SJSA1 (cell line): ENCODE data around the gene DQX1. TPM values are rescaled to one million over a fixed set of nuclear protein-coding genes. Genes with fewer than 3 reads are reported as not detected.
A peak's percentile ranks its signal among the peaks of the same experiment; 100 is the strongest.

Source experiments
- DNase-seq, 2 experiments: peaks; one replicate each; pipeline ENCODE4 v3.0.0-alpha.2; 2015 to 2020; ENCODE audit warnings: low spot score in 2 of 2, low read depth in 1 of 2
- H3K27ac ChIP-seq: fragments of 250-450 bp; sonication (Bioruptor Pico); 2 replicates; pipeline ENCODE4 v1.5.1; 2020; ENCODE audit warnings: mild to moderate bottlenecking, moderate library complexity
- H3K27me3 ChIP-seq: fragments of 250-450 bp; sonication (Bioruptor Pico); replicated peaks from 2 replicates; pipeline ENCODE4 v1.5.1; 2020; ENCODE audit warnings: mild to moderate bottlenecking, moderate library complexity
- H3K36me3 ChIP-seq: fragments of 250-450 bp; sonication (Bioruptor Pico); 2 replicates; pipeline ENCODE4 v1.5.1; 2020; ENCODE audit warnings: mild to moderate bottlenecking
- H3K4me1 ChIP-seq: fragments of 250-450 bp; sonication (Bioruptor Pico); replicated peaks from 2 replicates; pipeline ENCODE4 v1.6.1; 2021; ENCODE audit warnings: mild to moderate bottlenecking
- H3K4me3 ChIP-seq: fragments of 250-450 bp; sonication (Bioruptor Pico); 2 replicates; pipeline ENCODE4 v1.5.1; 2020; ENCODE audit warnings: mild to moderate bottlenecking
- H3K9me3 ChIP-seq: fragments of 250-450 bp; sonication (Bioruptor Pico); replicated peaks from 2 replicates; pipeline ENCODE4 v1.5.1; 2020; ENCODE audit warnings: mild to moderate bottlenecking
- total RNA-seq: library from RNA; depleted of rRNA; stranded (reverse); fragments of >200 nt; shearing (Covaris generic); gene quantifications from 2 replicates; pipeline ENCODE4 v1.2.3, GENCODE V29; 2014

Gene DQX1
- total RNA-seq, 1 experiment from 2014 or later = not detected

- DNase-seq = no peak
- peaks cover 21% of the 10 kb centered on the region for H3K27me3 ChIP-seq
- H3K9me3 ChIP-seq = no peaks in the 10 kb centered on the region
- peak overlapping the region; percentile 19; the same call in 1 of the 2 replicates for H3K27ac ChIP-seq
- H3K4me3 ChIP-seq = peak overlapping the region; percentile 39
- H3K36me3 ChIP-seq = peaks cover 31% of the 10 kb centered on the region
- H3K4me1 ChIP-seq = peaks cover 46% of the 10 kb centered on the region
These were observed 22.2 kb downstream of the DQX1 start for GRCh38 chr2:74503506-74504475.

DNA sequence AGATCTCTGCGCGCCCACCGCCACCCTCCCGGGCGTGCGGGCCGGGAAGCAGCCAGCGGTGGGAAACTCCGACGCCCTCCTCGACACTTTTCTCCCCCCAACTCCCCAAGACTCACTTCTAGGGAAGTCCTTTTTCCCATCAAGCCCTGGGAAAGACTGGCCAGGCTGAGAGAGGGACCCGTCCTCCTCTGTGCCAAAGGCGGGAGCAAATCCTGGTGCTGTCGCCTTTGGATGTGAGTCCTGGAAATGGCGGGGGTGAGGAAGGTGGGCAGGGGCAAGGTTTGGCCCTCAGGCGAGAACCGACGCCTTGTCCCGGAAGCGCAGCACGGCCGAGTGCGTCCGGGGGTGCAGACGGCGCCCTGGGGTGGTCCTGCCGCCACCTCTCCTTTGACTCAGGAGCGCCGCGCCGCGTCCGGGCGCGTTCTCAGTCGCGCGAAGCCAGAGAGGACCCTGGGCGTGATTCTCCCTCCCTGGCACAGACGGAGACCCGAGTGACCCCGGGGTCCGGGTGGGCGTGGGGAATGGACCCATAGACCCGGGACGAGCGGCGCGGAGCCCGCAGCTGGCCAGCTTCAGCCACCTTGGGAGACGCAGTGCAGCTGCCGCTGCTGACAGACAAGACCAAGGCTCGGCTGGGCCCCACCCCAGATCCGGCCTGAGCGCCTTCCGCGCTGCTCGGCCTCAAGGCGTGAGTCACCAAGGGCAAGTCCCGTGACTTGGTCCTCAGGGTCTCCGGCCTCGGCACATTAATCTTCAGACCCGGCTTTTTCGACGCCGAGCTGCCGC lies 23.1 kb downstream of the DQX1 start:
- peaks cover 31% of the 10 kb centered on the region for H3K36me3 ChIP-seq
- peaks cover 29% of the 10 kb centered on the region for H3K27me3 ChIP-seq
- peaks cover 49% of the 10 kb centered on the region for H3K4me1 ChIP-seq
- peak overlapping the region; percentile 39 for H3K4me3 ChIP-seq
- DNase-seq = peak; percentile 53 to 79
- H3K27ac ChIP-seq = peak overlapping the region; percentile 19; the same call in 1 of the 2 replicates
- no peaks in the 10 kb centered on the region for H3K9me3 ChIP-seq

GRCh38 chr2:74502147-74502719 lies 23.8 kb downstream of the DQX1 start:
- Histone ChIP-seq H3K4me1 (peaks cover 49% of the 10 kb centered on the region), H3K36me3 (peaks cover 28% of the 10 kb centered on the region), H3K9me3 (no peaks in the 10 kb centered on the region), H3K27ac (no peak overlapping the region), H3K4me3 (peak overlapping the region; percentile 39), H3K27me3 (peaks cover 36% of the 10 kb centered on the region)
- no peak for DNase-seq

DNA sequence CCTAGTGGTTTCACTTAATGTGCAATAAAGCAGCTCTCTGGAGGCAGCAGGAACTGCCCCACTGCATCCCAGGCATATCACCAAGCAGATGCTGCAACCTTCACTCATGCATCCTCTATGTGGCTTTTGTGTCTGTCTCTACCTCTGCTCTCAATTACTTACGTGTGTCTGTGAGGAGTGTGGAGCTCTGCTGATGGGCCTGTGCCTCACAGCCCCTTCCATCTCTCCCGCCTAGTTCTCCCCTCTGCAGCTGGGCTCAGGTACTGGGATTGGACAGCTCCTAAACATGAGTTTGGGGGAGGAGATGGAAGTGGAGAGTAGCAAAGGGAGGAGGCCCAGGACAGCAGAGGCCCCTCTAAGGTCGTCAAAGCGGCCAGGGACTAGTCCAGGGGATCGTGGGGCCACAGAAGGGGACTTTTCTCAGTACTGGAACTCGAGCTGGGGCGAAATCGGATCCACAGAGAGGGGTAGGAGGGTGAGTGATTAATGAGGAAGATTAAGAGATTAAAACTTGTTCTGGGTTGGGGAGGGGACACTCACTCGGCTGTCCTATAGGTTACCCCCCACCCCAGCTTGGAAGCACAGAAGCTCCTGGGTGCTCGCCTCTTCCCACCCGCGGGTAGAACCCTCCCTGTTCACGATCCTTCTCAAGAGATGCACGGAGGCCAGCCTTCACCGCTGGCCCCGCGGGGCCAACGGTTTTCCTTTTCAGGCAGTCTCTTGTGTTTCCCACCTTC lies 24.5 kb downstream of the DQX1 start:
- H3K9me3 ChIP-seq = no peaks in the 10 kb centered on the region
- peaks cover 43% of the 10 kb centered on the region for H3K4me1 ChIP-seq
- no peak for DNase-seq
- H3K36me3 ChIP-seq = peaks cover 21% of the 10 kb centered on the region
- H3K4me3 ChIP-seq = no peak overlapping the region
- H3K27ac ChIP-seq = no peak overlapping the region
- H3K27me3 ChIP-seq = peaks cover 36% of the 10 kb centered on the region

DNA sequence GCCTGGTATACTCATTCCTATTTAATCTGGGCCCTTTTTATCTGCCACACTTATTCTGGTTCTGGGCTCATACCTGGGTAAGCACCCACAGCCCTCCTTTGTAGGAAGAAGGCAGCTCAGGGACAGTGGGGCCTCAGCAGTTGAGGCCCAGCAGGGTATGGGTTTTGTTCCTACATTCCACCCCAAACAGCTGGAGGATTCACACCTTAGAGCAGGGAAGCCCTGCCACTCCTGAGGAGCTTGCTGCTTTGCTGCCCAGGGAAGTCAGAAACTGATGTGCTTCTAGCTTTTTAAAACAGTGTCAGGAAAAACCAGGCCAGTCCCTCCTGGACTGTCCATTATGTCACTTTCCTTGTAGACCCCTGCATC lies 25.5 kb downstream of the DQX1 start:
- no peak for DNase-seq
- Histone ChIP-seq H3K4me3 (no peak overlapping the region), H3K27ac (no peak overlapping the region), H3K9me3 (no peaks in the 10 kb centered on the region), H3K4me1 (peaks cover 35% of the 10 kb centered on the region), H3K27me3 (peaks cover 36% of the 10 kb centered on the region), H3K36me3 (peaks cover 11% of the 10 kb centered on the region)

DNA sequence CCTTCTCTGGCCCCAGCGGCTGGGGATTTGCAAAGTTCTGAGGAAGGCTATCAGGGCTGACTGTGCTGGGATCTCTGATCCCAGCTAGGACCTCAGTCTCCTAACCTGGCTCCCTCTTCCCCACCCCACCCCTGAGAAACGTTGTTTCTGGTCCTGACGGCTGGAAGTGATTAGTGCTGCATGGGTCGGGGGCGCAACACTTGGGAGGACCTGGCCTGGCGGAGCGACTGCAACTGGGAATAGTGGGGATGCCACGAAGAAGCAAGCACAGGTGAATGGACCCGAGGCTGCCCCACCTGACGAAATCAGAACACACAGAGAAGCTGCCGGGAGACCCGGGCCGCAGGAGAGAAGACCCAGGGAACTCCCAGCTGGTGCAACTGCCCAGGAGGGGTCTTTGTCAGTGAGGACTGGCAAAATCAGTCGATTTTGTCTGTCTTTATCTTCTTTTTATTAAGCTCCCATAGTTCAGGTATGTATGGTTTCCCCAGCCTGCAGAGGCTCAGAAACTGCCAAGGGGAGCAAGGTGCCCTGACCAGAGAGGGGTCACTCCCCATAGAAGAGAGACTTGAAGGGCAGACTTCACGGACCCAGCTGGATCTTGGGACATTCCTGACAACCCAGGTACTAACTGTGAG lies 26.0 kb downstream of the DQX1 start:
- Histone ChIP-seq H3K27ac (no peak overlapping the region), H3K9me3 (no peaks in the 10 kb centered on the region), H3K27me3 (peaks cover 36% of the 10 kb centered on the region), H3K4me1 (peaks cover 35% of the 10 kb centered on the region), H3K4me3 (no peak overlapping the region), H3K36me3 (peaks cover 6% of the 10 kb centered on the region)
- DNase-seq = no peak

GRCh38 chr2:74499267-74499939 lies 26.6 kb downstream of the DQX1 start, which contains the start of gene LBX2:
TSS of gene LBX2 (minus strand) at chr2:74499603. CDS start at chr2:74499537, 66 bp downstream.
- Histone ChIP-seq H3K27me3 (peaks cover 36% of the 10 kb centered on the region), H3K9me3 (no peaks in the 10 kb centered on the region), H3K4me3 (no peak within 1 kb of the TSS; the same call in 1 of the 2 replicates), H3K4me1 (peaks cover 35% of the 10 kb centered on the region), H3K27ac (no peak within 1 kb of the TSS), H3K36me3 (peaks cover 7% of the 10 kb centered on the region)
- DNase-seq = no peak

DNA sequence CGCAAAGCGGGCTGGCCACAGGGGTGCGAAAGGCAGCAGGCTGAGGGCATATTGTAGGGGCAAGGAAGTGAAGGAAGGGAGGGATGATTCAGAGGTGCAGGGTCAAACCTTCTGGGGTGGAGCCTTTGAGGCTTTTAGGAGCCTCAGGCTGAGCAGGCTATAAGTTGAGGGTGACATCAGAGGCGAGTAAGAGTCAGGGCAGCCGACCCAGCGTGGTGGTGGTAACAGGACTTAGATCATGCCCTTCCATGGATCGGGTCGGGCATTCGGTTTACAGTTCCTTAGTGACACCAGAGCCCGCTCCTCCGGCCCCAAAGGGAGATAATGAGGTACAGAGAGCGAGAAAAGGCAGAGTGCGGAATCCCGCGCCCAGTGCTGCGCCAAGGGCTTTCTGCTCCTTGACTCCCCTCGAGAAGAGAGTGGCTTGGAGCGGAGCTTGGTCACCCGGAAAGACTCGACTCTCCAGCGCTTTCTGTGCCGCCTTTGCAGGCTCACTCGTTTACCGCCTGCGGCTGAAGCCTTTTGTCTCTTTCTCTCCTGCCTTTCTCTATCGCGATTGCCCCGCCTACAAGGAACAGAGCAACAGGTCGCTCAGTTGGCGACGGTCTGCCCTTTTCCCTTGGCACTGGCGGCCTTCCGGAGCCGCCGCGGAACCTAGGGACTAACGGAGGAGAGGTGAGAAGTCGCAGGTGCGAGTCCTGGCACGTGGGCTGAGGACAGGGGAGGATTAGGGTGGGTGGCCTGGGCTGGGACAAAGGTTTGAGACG lies 27.3 kb downstream of the DQX1 start:
- no peak overlapping the region for H3K27ac ChIP-seq
- peaks cover 8% of the 10 kb centered on the region for H3K36me3 ChIP-seq
- H3K9me3 ChIP-seq = no peaks in the 10 kb centered on the region
- peaks cover 33% of the 10 kb centered on the region for H3K4me1 ChIP-seq
- H3K27me3 ChIP-seq = peaks cover 36% of the 10 kb centered on the region
- H3K4me3 ChIP-seq = no peak overlapping the region; the same call in 1 of the 2 replicates
- peak in 1 of 2 experiments; percentile 29 for DNase-seq

- Histone ChIP-seq H3K9me3 (no peaks in the 10 kb centered on the region), H3K4me1 (peaks cover 25% of the 10 kb centered on the region), H3K27me3 (peaks cover 36% of the 10 kb centered on the region), H3K27ac (no peak overlapping the region), H3K36me3 (peaks cover 12% of the 10 kb centered on the region), H3K4me3 (no peak overlapping the region)
- DNase-seq = no peak
These were observed 28.1 kb downstream of the DQX1 start for GRCh38 chr2:74497777-74498499.

- Histone ChIP-seq H3K27ac (no peak overlapping the region), H3K4me3 (no peak overlapping the region)
These were observed 28.8 kb downstream of the DQX1 start for GRCh38 chr2:74496997-74497776.

GRCh38 chr2:74495440-74495839 lies 30.6 kb downstream of the DQX1 start:
- Histone ChIP-seq H3K36me3 (peaks cover 36% of the 10 kb centered on the region), H3K4me1 (peaks cover 20% of the 10 kb centered on the region), H3K9me3 (no peaks in the 10 kb centered on the region), H3K4me3 (no peak overlapping the region), H3K27me3 (peaks cover 32% of the 10 kb centered on the region), H3K27ac (no peak overlapping the region)
- no peak for DNase-seq

More at GRCh38 chr2:74496997-74497776, 28.8 kb downstream of the DQX1 start:
- H3K27me3 ChIP-seq = peaks cover 36% of the 10 kb centered on the region
- no peaks in the 10 kb centered on the region for H3K9me3 ChIP-seq
- peaks cover 20% of the 10 kb centered on the region for H3K4me1 ChIP-seq
- no peak for DNase-seq
- peaks cover 20% of the 10 kb centered on the region for H3K36me3 ChIP-seq
